Posterior cingulate gyrus (tissue), 11 donors: ENCODE measurements around the gene GMNC.
A peak's percentile ranks its signal among the peaks of the same experiment; 100 is the strongest.

Source experiments
- DNase-seq, 10 donors: peaks; one replicate each; pipeline versions ENCODE4 v3.0.0 to v3.0.0-alpha.2; 2020 to 2021; ENCODE audit warnings: mixed read lengths in 3 of 10
- intact Hi-C: fragments of 100-400 bp; cut with DNase I; formaldehyde crosslinking; loops from one replicate; pipeline ENCODE4 v1.15.1; 2023

GMNC gene

GRCh38 chr3:190853464-190853863 is 9.0 kb downstream of the GMNC start:
- no peak for DNase-seq
- intact Hi-C loops: no loop called here

- DNase-seq: no peak
- intact Hi-C loops: no loop called here
Observed at GRCh38 chr3:190849607-190850006, 12.9 kb downstream of the GMNC start.

- no peak for DNase-seq
- intact Hi-C loops: no loop called here
Observed at GRCh38 chr3:190848870-190849269, 13.6 kb downstream of the GMNC start.

- DNase-seq: no peak
- intact Hi-C loops: no loop called here
Observed at GRCh38 chr3:190847436-190847835, 15.1 kb downstream of the GMNC start.

- intact Hi-C loops: no loop called here
- DNase-seq: no peak
Observed at GRCh38 chr3:190840146-190840545, 22.3 kb downstream of the GMNC start.

GRCh38 chr3:190831225-190831624 is 31.3 kb downstream of the GMNC start:
- intact Hi-C loops: no loop called here
- peak in 2 of 10 donors; percentile 54 to 55 for DNase-seq

GRCh38 chr3:190830031-190830430 is 32.5 kb downstream of the GMNC start:
- DNase-seq: no peak
- intact Hi-C loops: no loop called here

- intact Hi-C loops: no loop called here
Observed at GRCh38 chr3:190826018-190826417, 36.5 kb downstream of the GMNC start.

GRCh38 chr3:190825386-190826016 is 37.0 kb downstream of the GMNC start:
- intact Hi-C loops: no loop called here

More at GRCh38 chr3:190826018-190826417, 36.5 kb downstream of the GMNC start:
- DNase-seq: no peak

GRCh38 chr3:190811775-190812480 is 50.6 kb downstream of the GMNC start:
- DNase-seq: peak in 3 of 10 donors; percentile 14 to 52 (median 25)
- intact Hi-C loops: no loop called here

More at GRCh38 chr3:190825386-190826016, 37.0 kb downstream of the GMNC start:
- no peak for DNase-seq

- intact Hi-C loops: no loop called here
- no peak for DNase-seq
Observed at GRCh38 chr3:190810957-190811356, 51.5 kb downstream of the GMNC start.

GRCh38 chr3:190809351-190809750 is 53.1 kb downstream of the GMNC start:
- DNase-seq: no peak
- intact Hi-C loops: no loop called here

GRCh38 chr3:190807719-190808375 is 54.6 kb downstream of the GMNC start:
- peak in 6 of 10 donors; percentile 5 to 83 (median 31) for DNase-seq
- intact Hi-C loops: no loop called here
